Mesothelial cell of epicardium (in vitro differentiated cells): ENCODE data around the gene PTPRN2. TPM values are rescaled to one million over a fixed set of nuclear protein-coding genes. Genes with fewer than 3 reads are reported as not detected.

Source experiments
- DNase-seq, 2 experiments: peaks; one replicate each; pipeline ENCODE4 v3.0.0; 2021; ENCODE audit warnings: low spot score in 2 of 2; ENCODE audit not compliant: unreplicated experiment in 2 of 2
- H3K27ac Mint-ChIP-seq: 2 replicates; pipeline ENCODE4 v1.8.0; 2021; ENCODE audit warnings: mixed read lengths
- H3K27me3 Mint-ChIP-seq: 2 replicates; pipeline ENCODE4 v1.8.0; 2021; ENCODE audit warnings: low read depth, mixed read lengths
- H3K36me3 Mint-ChIP-seq: 2 replicates; pipeline ENCODE4 v1.8.0; 2021; ENCODE audit warnings: mixed read lengths
- H3K4me1 Mint-ChIP-seq: 2 replicates; pipeline ENCODE4 v1.8.0; 2021; ENCODE audit warnings: mixed read lengths
- H3K4me3 Mint-ChIP-seq: 2 replicates; pipeline ENCODE4 v1.8.0; 2021; ENCODE audit warnings: mild to moderate bottlenecking, moderate library complexity, mixed read lengths
- H3K9me3 Mint-ChIP-seq: 2 replicates; pipeline ENCODE4 v1.8.0; 2021; ENCODE audit warnings: mixed read lengths
- total RNA-seq: library from RNA; stranded (reverse); gene quantifications from 3 replicates; pipeline ENCODE4 v1.2.1, GENCODE V29; 2021
- TF ChIP-seq, protein P1 (sequence below): fragments of 200-600 bp; sonication (generic); IDR thresholded peaks from one replicate; pipeline ENCODE4 v1.5.0; 2021; ENCODE audit warnings: antibody characterized with exemption; ENCODE audit not compliant: unreplicated experiment

PTPRN2 gene
- total RNA-seq, 1 donor from 2014 or later = 2.2 TPM

DNA sequence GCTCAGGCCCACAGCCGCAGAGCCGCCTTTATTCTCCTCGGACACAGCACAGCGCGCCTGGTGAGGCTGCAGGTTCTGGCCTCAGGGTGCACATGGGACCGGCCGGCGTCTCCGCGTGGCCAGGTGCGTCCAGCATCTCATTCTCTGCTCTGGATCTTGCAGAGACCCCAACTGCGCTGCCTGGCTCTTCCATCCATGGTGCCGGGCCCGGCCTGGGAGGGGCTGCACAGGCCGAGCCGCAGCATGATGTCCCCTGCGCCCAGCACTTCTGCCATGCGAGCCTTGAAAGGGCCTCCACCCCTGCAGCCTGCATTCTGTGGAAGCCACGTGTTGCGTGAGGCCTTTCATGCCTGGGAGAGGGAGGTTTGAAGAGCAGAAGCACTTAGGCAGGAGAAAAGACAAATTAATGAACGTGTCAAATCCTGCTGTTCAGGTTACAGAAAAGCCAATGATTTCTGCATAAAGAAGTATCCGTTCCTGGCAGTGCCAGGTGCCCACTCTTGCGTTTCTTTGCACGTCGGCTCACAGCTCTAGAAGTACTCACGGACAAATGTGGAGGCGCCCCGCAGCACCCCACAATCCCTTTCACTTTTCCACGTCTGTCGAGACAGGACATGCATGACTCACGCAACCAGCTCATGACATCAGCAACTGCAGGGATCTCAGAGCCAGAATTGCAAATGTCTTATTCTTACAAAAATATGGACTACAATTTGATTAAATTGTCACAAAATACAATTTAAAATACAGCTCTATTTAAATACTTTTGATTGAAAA, 679.4 kb downstream of the PTPRN2 start:
- Mint-ChIP-seq H3K4me3 (no peak overlapping the region), H3K27me3 (peaks cover 4% of the 10 kb centered on the region), H3K27ac (no peak overlapping the region), H3K36me3 (no peaks in the 10 kb centered on the region), H3K9me3 (peaks cover 20% of the 10 kb centered on the region), H3K4me1 (no peaks in the 10 kb centered on the region)
- TF ChIP-seq, protein P1, sequence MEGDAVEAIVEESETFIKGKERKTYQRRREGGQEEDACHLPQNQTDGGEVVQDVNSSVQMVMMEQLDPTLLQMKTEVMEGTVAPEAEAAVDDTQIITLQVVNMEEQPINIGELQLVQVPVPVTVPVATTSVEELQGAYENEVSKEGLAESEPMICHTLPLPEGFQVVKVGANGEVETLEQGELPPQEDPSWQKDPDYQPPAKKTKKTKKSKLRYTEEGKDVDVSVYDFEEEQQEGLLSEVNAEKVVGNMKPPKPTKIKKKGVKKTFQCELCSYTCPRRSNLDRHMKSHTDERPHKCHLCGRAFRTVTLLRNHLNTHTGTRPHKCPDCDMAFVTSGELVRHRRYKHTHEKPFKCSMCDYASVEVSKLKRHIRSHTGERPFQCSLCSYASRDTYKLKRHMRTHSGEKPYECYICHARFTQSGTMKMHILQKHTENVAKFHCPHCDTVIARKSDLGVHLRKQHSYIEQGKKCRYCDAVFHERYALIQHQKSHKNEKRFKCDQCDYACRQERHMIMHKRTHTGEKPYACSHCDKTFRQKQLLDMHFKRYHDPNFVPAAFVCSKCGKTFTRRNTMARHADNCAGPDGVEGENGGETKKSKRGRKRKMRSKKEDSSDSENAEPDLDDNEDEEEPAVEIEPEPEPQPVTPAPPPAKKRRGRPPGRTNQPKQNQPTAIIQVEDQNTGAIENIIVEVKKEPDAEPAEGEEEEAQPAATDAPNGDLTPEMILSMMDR = no peak
- DNase-seq = no peak

DNA sequence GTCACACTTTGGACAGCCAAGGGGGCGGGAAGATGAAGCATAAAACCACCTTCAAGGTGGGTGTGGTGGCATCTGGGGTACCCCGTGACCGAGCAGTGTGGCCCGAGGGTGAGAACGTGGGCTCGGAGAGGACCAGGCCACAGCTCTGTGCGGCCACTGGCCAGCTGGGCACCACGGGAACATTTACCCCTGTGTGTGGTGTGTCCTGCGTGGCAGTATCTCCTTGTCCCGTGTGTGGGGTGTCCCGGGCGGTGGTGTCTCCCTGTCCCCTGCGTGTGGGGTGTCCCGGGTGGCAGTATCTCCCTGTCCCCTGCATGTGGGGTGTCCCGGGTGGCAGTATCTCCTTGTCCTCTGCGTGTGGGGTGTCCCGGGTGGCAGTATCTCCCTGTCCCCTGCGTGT, 680.5 kb downstream of the PTPRN2 start:
- TF ChIP-seq, protein P1 = no peak

DNA sequence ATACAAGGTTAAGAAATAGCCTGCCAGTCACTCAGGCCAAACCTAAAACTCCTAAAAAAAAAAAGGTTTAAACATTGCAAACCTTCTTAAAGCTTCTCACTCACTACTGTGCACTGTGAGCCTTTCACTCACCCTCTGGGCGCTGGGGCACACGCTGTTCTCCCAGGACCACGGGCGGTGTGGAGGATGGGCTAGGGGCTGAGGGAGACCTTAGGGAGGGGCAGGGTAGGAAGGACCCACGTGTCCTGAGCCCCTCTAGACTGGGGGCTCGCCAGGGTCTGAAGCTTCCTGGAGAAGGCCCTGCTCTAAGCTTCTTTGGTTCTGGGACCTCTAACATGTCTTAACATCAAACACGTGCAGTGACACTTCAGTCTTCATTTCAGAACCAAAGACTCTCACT, 681.0 kb downstream of the PTPRN2 start:
- H3K4me3 Mint-ChIP-seq = no peak overlapping the region
- no peaks in the 10 kb centered on the region for H3K4me1 Mint-ChIP-seq
- no peak overlapping the region for H3K27ac Mint-ChIP-seq
- H3K36me3 Mint-ChIP-seq = no peaks in the 10 kb centered on the region
- peaks cover 6% of the 10 kb centered on the region for H3K9me3 Mint-ChIP-seq
- TF ChIP-seq, protein P1 = no peak
- peaks cover 4% of the 10 kb centered on the region for H3K27me3 Mint-ChIP-seq
- no peak for DNase-seq

More for the DNA sequence above, 680.5 kb downstream of the PTPRN2 start:
- Mint-ChIP-seq H3K9me3 (peaks cover 11% of the 10 kb centered on the region), H3K4me1 (no peaks in the 10 kb centered on the region), H3K27ac (no peak overlapping the region), H3K4me3 (no peak overlapping the region), H3K36me3 (no peaks in the 10 kb centered on the region), H3K27me3 (peaks cover 4% of the 10 kb centered on the region)
- DNase-seq = no peak

DNA sequence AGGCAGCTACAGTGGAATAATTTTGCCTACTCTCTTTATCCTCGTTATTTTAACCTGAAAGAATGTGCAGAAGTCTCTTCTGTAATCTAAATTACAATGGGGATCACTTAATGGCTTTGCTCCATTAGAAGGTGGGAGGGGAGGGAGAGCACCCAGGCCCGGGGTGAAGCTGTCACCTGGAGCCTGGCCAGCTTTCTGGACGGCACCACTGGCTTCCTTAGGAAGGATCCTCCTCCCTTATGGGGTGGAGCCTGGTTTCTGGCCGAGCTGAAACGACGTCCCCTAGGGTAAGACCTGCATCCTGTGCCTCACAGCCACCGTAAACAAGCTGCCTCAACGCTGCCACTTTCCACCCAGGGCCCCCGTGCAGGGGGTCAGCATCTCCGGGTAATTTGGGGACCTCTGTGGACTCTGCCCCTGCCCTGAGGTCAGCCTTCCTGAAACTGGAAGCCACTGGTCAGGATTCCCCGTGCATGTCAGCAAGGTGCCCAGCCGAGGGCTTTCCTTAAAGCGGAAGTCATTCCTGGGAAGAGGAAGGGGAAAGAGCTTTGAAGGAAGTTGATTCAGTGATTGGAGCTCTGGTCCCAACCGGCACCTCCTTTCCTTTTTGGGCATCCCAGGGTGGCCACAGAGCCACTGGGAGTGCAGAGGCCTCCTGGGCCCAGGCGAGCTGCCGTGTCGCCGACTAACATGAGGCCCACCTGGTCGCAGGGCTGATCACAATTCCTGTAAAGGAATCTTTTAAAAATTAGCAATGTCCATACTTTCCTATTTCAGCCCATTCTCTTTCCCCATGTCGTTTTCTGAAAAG, 681.8 kb downstream of the PTPRN2 start:
- Mint-ChIP-seq H3K36me3 (no peaks in the 10 kb centered on the region), H3K4me1 (no peaks in the 10 kb centered on the region), H3K4me3 (no peak overlapping the region), H3K27ac (no peak overlapping the region), H3K9me3 (peaks cover 4% of the 10 kb centered on the region), H3K27me3 (peaks cover 4% of the 10 kb centered on the region)
- TF ChIP-seq, protein P1 = no peak
- DNase-seq = no peak

DNA sequence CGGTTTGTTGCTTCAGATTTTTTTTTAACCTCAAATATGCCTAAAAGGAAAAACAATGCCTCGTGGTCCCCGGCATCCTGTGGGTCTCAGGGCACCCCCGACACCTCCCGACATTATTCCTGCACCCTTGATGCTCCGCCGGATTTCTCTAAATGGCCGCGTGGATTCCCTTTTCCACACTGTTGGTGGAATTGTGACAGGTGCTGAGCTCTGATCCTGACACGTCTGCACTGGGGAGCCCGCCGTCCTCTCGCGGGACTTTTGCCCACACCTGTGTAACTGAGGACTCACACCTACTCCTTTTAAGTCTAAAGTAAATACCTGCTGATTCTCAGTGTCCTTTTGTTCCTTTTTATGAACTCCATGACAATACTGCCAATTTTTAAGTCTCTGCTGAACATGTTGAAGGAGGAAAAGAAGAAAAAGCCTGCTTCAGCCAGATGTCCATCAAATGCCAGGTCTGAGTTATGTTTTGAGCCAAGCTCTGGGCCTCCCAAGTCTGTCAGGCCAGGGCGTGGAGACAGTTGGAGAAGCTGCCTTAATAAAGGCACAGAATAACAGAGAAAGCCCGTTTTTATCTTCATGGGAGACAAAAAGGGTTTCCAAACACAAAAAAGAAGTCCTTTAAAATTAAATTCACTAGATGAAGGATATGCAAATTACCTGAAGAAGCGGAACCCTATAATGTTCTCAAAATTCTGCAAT, 682.6 kb downstream of the PTPRN2 start:
- Mint-ChIP-seq H3K9me3 (no peaks in the 10 kb centered on the region), H3K27me3 (peaks cover 4% of the 10 kb centered on the region), H3K4me1 (no peaks in the 10 kb centered on the region), H3K4me3 (no peak overlapping the region), H3K27ac (no peak overlapping the region), H3K36me3 (no peaks in the 10 kb centered on the region)
- TF ChIP-seq, protein P1 = no peak
- no peak for DNase-seq
